ENCODE data around the gene SEMA6B.

Gene SEMA6B

GRCh38 chr19:4528843-4529242, 30.6 kb downstream of the SEMA6B start:
- TF ChIP-seq CTCF (IDR thresholded peaks at IDR 0.05), result no peak

- no peak for TF ChIP-seq CTCF (IDR thresholded peaks at IDR 0.05)
Measured at GRCh38 chr19:4525563-4526002, 33.9 kb downstream of the SEMA6B start.

- TF ChIP-seq CTCF (IDR thresholded peaks at IDR 0.05), result peak; percentile 78
Measured at GRCh38 chr19:4524808-4525562, 34.5 kb downstream of the SEMA6B start.

GRCh38 chr19:4523306-4524110, 36.0 kb downstream of the SEMA6B start:
- TF ChIP-seq CTCF (IDR thresholded peaks at IDR 0.05), result peak; percentile 81

- no peak for TF ChIP-seq CTCF (IDR thresholded peaks at IDR 0.05)
Measured at GRCh38 chr19:4522291-4523002, 37.0 kb downstream of the SEMA6B start.

- no peak for TF ChIP-seq CTCF (IDR thresholded peaks at IDR 0.05)
Measured at GRCh38 chr19:4521888-4522242, 37.6 kb downstream of the SEMA6B start.

- no peak for TF ChIP-seq CTCF (IDR thresholded peaks at IDR 0.05)
Measured at GRCh38 chr19:4521170-4521887, 38.2 kb downstream of the SEMA6B start.
